GM12878 (cell line): ENCODE measurements around the gene CAMK2B. TPM values are rescaled to one million over a fixed set of nuclear protein-coding genes. Genes with fewer than 3 reads are reported as not detected.

Experiments
- ATAC-seq: fragments of 200-7000 bp; cut with Tn5 transposase; 3 replicates; pipeline ENCODE4 v1.9.1; 2020; ENCODE audit warnings: mild to moderate bottlenecking, moderate library complexity
- BruUV-seq: library from RNA; stranded (reverse); fragments of 400-500 nt; replicated peaks from 2 replicates; lab custom pipeline; 2021; lab: Mats Ljungman, UMichigan
- CTCF ChIA-PET: fragments of 300-600 bp; sonication (Branson Sonifier 250); formaldehyde crosslinking; extraction: SDS; loops from one replicate; lab custom pipeline; 2021; ENCODE audit warnings: inconsistent platforms; lab: Yijun Ruan, JAX
- POLR2A ChIA-PET: fragments of 350-600 bp; formaldehyde crosslinking; extraction: SDS; loops from one replicate; lab custom pipeline; 2021; ENCODE audit warnings: inconsistent platforms; lab: Charles Lee
- RAD21 ChIA-PET: fragments of 300-600 bp; sonication (Branson Sonifier 250); formaldehyde crosslinking; loops from one replicate; lab custom pipeline; 2023; ENCODE audit warnings: antibody characterized with exemption; ENCODE audit not compliant: unreplicated experiment; lab: Charles Lee
- SMC1A ChIA-PET: fragments of 300-600 bp; sonication (Branson Sonifier 250); formaldehyde crosslinking; loops from one replicate; lab custom pipeline; 2023; ENCODE audit not compliant: unreplicated experiment, uncharacterized antibody; lab: Charles Lee
- DNase-seq: peaks from one replicate; pipeline ENCODE4 v3.0.0-alpha.2; 2011; ENCODE audit warnings: low read depth, low spot score
- FAIRE-seq: peaks from 3 replicates; lab custom pipeline; 2011; peaks lifted over from hg19 to GRCh38; lab: Jason Lieb, UNC
- H2AFZ ChIP-seq: 2 replicates; pipeline ENCODE4 v1.6.0; 2011; ENCODE audit warnings: low read depth, low read length, control low read depth; ENCODE audit not compliant: control insufficient read depth
- H3K27ac ChIP-seq: 2 replicates; pipeline ENCODE4 v1.5.1; 2011; ENCODE audit warnings: control low read depth; ENCODE audit not compliant: control insufficient read depth, insufficient read depth
- H3K27me3 ChIP-seq, 2 experiments: replicated peaks in 1 of 2; 2 replicates each; pipeline versions ENCODE4 v1.6.0 to v1.6.1; 2011; ENCODE audit warnings: low read length in 1 of 2; ENCODE audit not compliant: control insufficient read depth in 2 of 2, insufficient read depth in 2 of 2
- H3K36me3 ChIP-seq, 2 experiments: 2 replicates each; pipeline ENCODE4 v1.5.1; 2011; ENCODE audit warnings: low read length in 1 of 2; ENCODE audit not compliant: control insufficient read depth in 2 of 2, insufficient read depth in 2 of 2
- H3K4me1 ChIP-seq: 2 replicates; pipeline ENCODE4 v1.6.1; 2011; ENCODE audit warnings: mild to moderate bottlenecking, low read length, moderate library complexity, mixed read lengths; ENCODE audit not compliant: control insufficient read depth, insufficient read depth
- H3K4me2 ChIP-seq: 2 replicates; pipeline ENCODE4 v1.6.0; 2011; ENCODE audit warnings: control low read depth; ENCODE audit not compliant: control insufficient read depth, insufficient read depth
- H3K4me3 ChIP-seq: fragments of 200-600 bp; sonication (generic); 2 replicates; pipeline ENCODE4 v1.5.1; 2016
- H3K79me2 ChIP-seq: 2 replicates; pipeline ENCODE4 v1.6.0; 2011; ENCODE audit warnings: low read length; ENCODE audit not compliant: control insufficient read depth, insufficient read depth
- H3K9ac ChIP-seq: 2 replicates; pipeline ENCODE4 v1.8.0; 2011; ENCODE audit warnings: low read length, control low read depth, mixed read lengths; ENCODE audit not compliant: control insufficient read depth, insufficient read depth
- H3K9me3 ChIP-seq: replicated peaks from 3 replicates; pipeline ENCODE4 v1.5.1; 2011; ENCODE audit warnings: mild to moderate bottlenecking, low read length; ENCODE audit not compliant: control insufficient read depth, insufficient read depth
- H4K20me1 ChIP-seq: 2 replicates; pipeline ENCODE4 v1.6.0; 2011; ENCODE audit not compliant: control insufficient read depth, insufficient read depth
- ATF3 ChIP-seq: IDR thresholded peaks from 2 replicates; pipeline ENCODE4 v1.6.1; 2011; ENCODE audit warnings: low read depth, mild to moderate bottlenecking, low read length, moderate library complexity, borderline replicate concordance; ENCODE audit errors: extremely low read depth
- HDGF ChIP-seq: fragments of 450-650 bp; IDR thresholded peaks from 2 replicates; pipeline ENCODE4 v1.6.1; 2016; ENCODE audit warnings: antibody characterized with exemption
- IRF3 ChIP-seq: fragments of 450-650 bp; IDR thresholded peaks from 2 replicates; pipeline ENCODE4 v1.6.1; 2014; ENCODE audit warnings: mild to moderate bottlenecking
- KAT2A ChIP-seq: conservative IDR thresholded peaks from 2 replicates; pipeline ENCODE4 v1.6.1; 2011; ENCODE audit warnings: low read depth, low read length; ENCODE audit not compliant: control insufficient read depth
- MTA2 ChIP-seq: fragments of 450-650 bp; IDR thresholded peaks from 2 replicates; pipeline ENCODE4 v1.6.1; 2016; ENCODE audit warnings: low read depth, mild to moderate bottlenecking, moderate library complexity
- MTA3 ChIP-seq: IDR thresholded peaks from 2 replicates; pipeline ENCODE4 v1.6.1; 2012; ENCODE audit warnings: low read length, inconsistent platforms, borderline replicate concordance
- POU2F2 ChIP-seq: IDR thresholded peaks from 3 replicates; pipeline ENCODE4 v1.6.1; 2011; ENCODE audit warnings: low read depth, mild to moderate bottlenecking, low read length, borderline replicate concordance
- RELB ChIP-seq: fragments of 450-650 bp; IDR thresholded peaks from 2 replicates; pipeline ENCODE4 v1.6.1; 2017; ENCODE audit warnings: low read depth, mild to moderate bottlenecking, moderate library complexity
- SMAD5 ChIP-seq: IDR thresholded peaks from 2 replicates; pipeline ENCODE4 v1.6.1; 2016; ENCODE audit warnings: antibody characterized with exemption, low read depth
- TBL1XR1 ChIP-seq: IDR thresholded peaks from 2 replicates; pipeline ENCODE4 v1.6.1; 2012; ENCODE audit warnings: low read depth, low read length, improper control_type of control experiment
- ZBED1 ChIP-seq: IDR thresholded peaks from 2 replicates; pipeline ENCODE4 v1.6.1; 2016; ENCODE audit warnings: borderline replicate concordance
- ZBTB33 ChIP-seq: fragments of 450-650 bp; IDR thresholded peaks from 2 replicates; pipeline ENCODE4 v1.6.1; 2017; ENCODE audit warnings: mild to moderate bottlenecking
- WGBS: methylation state at CpG from one replicate; pipeline ENCODE4 v1.1.6; 2016; ENCODE audit warnings: low lambda C conversion rate; ENCODE audit not compliant: insufficient replicate concordance, insufficient coverage; ENCODE audit errors: missing lambda C conversion rate; 5-methylcytosine and 5-hydroxymethylcytosine counted together
- in situ Hi-C: fragments of 300-500 bp; cut with MboI; formaldehyde crosslinking; loops from 9 replicates; pipeline ENCODE4 v1.14.3; 2018; ENCODE audit warnings: mixed read lengths
- intact Hi-C: fragments of 100-400 bp; cut with micrococcal nuclease; formaldehyde crosslinking; loops from one replicate; pipeline ENCODE4 v1.14.2; 2022; ENCODE audit not compliant: unreplicated experiment
- polyA plus RNA-seq, 11 experiments: library from polyadenylated mRNA; depleted of rRNA in 4 of 11; unstranded in 6 of 11; stranded (reverse) in 5 of 11; fragments of >200 nt; fragmentation: Nextera tagmentation in 4 of 11; fragmentation: Illumina TruSeq in 1 of 11; extraction: Ambion mirVana in 4 of 11; extraction: Trizol in 1 of 11; gene quantifications; 1 replicate in 1 of 11; 2 replicates in 10 of 11; pipeline versions ENCODE4 v1.2.1 to v1.2.3, GENCODE V29; 2011 to 2016; ENCODE audit warnings: inconsistent platforms in 2 of 11, missing spikeins in 2 of 11, low read depth in 1 of 11
- total RNA-seq, 4 experiments: library from RNA; depleted of rRNA in 3 of 4; stranded (reverse); fragments of >200 nt in 3 of 4; fragmentation: Illumina TruSeq in 1 of 4; extraction: Trizol in 1 of 4; gene quantifications; 2 replicates each; pipeline versions ENCODE4 v1.2.1 to v1.2.3, GENCODE V29; 2013 to 2021
- TF ChIP-seq, protein P1 (sequence below): IDR thresholded peaks from 2 replicates; pipeline ENCODE4 v1.6.1; 2012; ENCODE audit warnings: improper control_type of control experiment, low read depth, low read length; ENCODE audit not compliant: insufficient replicate concordance

CAMK2B gene
- total and polyA plus RNA-seq, 10 of the 15 experiments (the other 5 are each of a cell fraction or from before 2014, with no cell fraction given), result 0.06 to 0.23 (median 0.11) TPM; not detected in 5

DNA sequence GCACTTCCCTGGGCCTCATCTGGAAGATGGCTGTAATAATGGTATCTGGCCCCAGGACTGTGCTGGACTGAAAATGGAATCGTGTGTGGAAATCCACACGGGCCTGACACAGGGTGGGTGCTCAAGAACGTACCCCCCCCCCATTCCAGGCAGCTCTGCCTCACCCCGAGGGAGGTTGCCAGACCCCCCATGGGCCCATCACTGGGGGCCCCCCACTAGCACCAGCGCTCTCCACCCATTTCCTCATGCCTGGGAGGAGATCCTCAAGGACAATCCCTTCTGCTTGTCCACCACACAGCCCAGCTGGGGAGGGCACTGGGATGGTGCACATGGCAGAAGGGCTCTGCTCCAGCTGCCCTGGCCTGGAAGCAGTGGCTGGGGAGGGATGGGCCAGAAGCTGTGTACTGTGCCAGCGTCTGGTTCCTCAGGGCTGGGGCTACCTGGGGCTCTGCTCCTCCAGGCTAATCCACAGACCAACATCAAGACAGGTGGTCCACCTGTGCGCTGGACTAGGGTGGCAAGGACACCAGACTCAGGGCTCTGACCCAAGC, 55.4 kb downstream of the CAMK2B start:
- ChIA-PET RAD21 (no interaction called here), SMC1A (no interaction called here), CTCF (no interaction called here), POLR2A (interaction anchor here (1.2 kb wide), 1 partner anchor 12 kb away, joined by 3 read pairs; no protein-coding TSS in a partner anchor)
- no peak for DNase-seq
- H3K36me3 ChIP-seq, result no peaks in the 10 kb centered on the region
- no peaks in the 10 kb centered on the region for H3K4me1 ChIP-seq
- H4K20me1 ChIP-seq, result no peaks in the 10 kb centered on the region
- no peak for ATAC-seq
- H3K27ac ChIP-seq, result no peak overlapping the region
- no peak for TF ChIP-seq SMAD5
- TF ChIP-seq POU2F2, result no peak
- no peak for TF ChIP-seq ZBTB33
- no peak for TF ChIP-seq ATF3
- no peak for TF ChIP-seq TBL1XR1
- TF ChIP-seq HDGF, result no peak
- TF ChIP-seq, protein P1, sequence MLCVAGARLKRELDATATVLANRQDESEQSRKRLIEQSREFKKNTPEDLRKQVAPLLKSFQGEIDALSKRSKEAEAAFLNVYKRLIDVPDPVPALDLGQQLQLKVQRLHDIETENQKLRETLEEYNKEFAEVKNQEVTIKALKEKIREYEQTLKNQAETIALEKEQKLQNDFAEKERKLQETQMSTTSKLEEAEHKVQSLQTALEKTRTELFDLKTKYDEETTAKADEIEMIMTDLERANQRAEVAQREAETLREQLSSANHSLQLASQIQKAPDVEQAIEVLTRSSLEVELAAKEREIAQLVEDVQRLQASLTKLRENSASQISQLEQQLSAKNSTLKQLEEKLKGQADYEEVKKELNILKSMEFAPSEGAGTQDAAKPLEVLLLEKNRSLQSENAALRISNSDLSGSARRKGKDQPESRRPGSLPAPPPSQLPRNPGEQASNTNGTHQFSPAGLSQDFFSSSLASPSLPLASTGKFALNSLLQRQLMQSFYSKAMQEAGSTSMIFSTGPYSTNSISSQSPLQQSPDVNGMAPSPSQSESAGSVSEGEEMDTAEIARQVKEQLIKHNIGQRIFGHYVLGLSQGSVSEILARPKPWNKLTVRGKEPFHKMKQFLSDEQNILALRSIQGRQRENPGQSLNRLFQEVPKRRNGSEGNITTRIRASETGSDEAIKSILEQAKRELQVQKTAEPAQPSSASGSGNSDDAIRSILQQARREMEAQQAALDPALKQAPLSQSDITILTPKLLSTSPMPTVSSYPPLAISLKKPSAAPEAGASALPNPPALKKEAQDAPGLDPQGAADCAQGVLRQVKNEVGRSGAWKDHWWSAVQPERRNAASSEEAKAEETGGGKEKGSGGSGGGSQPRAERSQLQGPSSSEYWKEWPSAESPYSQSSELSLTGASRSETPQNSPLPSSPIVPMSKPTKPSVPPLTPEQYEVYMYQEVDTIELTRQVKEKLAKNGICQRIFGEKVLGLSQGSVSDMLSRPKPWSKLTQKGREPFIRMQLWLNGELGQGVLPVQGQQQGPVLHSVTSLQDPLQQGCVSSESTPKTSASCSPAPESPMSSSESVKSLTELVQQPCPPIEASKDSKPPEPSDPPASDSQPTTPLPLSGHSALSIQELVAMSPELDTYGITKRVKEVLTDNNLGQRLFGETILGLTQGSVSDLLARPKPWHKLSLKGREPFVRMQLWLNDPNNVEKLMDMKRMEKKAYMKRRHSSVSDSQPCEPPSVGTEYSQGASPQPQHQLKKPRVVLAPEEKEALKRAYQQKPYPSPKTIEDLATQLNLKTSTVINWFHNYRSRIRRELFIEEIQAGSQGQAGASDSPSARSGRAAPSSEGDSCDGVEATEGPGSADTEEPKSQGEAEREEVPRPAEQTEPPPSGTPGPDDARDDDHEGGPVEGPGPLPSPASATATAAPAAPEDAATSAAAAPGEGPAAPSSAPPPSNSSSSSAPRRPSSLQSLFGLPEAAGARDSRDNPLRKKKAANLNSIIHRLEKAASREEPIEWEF, result no peak
- TF ChIP-seq ZBED1, result no peak
- TF ChIP-seq MTA2, result no peak
- no peak for TF ChIP-seq KAT2A
- TF ChIP-seq MTA3, result no peak
- TF ChIP-seq IRF3, result no peak
- TF ChIP-seq RELB, result no peak
- H3K27me3 ChIP-seq, result no peaks in the 10 kb centered on the region; a peak in 1 of 4 replicates
- H3K79me2 ChIP-seq, result no peaks in the 10 kb centered on the region
- H3K4me2 ChIP-seq, result no peak overlapping the region
- H3K9me3 ChIP-seq, result no peaks in the 10 kb centered on the region
- FAIRE-seq, result no peak
- H2AFZ ChIP-seq, result no peak overlapping the region
- intact Hi-C loops (no loop called here), in situ Hi-C loops (no loop called here)
- no peak overlapping the region for H3K9ac ChIP-seq
- WGBS, result 12% methylated on average over 7 of the region's 7 CpGs
- no TSS peak for BruUV-seq
- H3K4me3 ChIP-seq, result no peak overlapping the region
